Metanephros (tissue), 1 donor: ENCODE results near the gene ZNF816. TPM values are rescaled to one million over a fixed set of nuclear protein-coding genes. Genes with fewer than 3 reads are reported as not detected.

Source experiments
- total RNA-seq: library from RNA; depleted of rRNA; stranded (reverse); fragments of >200 nt; gene quantifications from one replicate; pipeline ENCODE4 v1.2.3, GENCODE V29; 2014

Gene ZNF816
- total RNA-seq: 16.3 TPM

GRCh38 chr19:52962394-52963246 lies at the start of gene ZNF816:
Gene ZNF816, minus strand, starts transcription at chr19:52962881. Its CDS starts 6,792 bp downstream, at chr19:52956089.

DNA sequence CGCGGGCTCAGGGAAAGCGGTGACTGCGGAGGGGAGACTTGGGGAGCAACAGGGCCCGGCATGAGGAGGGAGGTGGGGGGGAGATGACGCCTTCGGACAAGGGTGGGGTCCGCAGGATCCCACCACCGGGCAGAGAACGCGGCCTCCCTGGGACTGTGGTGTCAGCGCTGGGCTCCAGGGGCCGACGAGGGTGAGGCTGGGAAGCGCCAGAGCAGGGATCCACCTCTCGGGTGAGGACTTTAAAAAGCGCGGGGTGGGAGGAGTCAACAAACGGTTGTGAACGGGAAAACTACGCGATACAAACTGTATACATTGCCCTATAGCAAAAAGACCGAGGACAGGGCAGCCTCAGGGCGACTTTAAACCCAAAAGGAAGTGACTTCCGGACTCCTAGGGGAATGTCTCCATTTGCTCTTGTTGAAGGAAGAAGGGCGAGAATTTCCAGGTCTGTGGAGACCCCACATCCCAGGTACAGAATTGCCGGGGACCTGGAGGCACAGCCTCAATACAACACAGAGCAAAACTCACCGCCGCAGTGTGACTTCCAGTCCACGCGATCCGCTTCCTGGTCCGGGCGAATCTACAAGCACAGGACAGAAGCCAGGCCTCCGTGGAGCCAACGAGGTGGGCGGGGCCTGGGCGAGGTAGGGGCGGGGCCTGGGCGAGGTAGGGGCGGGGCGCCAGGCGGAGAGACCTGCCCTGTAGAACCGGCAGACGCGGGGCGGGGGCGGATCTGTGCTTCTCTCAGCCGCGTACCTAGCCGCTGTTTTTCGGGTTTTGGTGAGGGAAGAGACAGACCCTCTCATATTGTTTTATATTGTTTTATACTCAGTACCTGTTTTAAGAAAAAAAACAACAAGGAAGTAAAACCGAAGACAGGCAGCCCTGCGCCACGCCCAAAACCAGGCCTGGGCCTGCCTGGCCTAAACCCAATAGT lies 39.6 kb downstream of the ZNF816 start, which contains the start of gene ZNF888:
Gene ZNF888 (minus strand): TSS at position 588 of the 937 bp plus-strand sequence. CDS start 5,555 bp downstream, outside the sequence.

Other genes starting within 250 kb of the ZNF816 start
- 29.8 TPM for gene ZNF611, start 227.8 kb downstream of the ZNF816 start, total RNA-seq
- 3.6 TPM for gene ZNF600, start 176.1 kb downstream of the ZNF816 start, total RNA-seq
- 19.7 TPM for gene ZNF28, start 141.2 kb downstream of the ZNF816 start, total RNA-seq
- gene ZNF468, start 105.3 kb downstream of the ZNF816 start, total RNA-seq: 36.3 TPM
- 40.1 TPM for gene ZNF320, start 65.2 kb downstream of the ZNF816 start, total RNA-seq
- 15.1 TPM for gene ZNF888, start 39.5 kb downstream of the ZNF816 start, total RNA-seq
- 0.12 TPM for gene ERVV-1, start 51.0 kb upstream of the ZNF816 start, total RNA-seq
- gene ERVV-2, start 81.9 kb upstream of the ZNF816 start, total RNA-seq: 0.06 TPM
- gene ZNF160, start 140.5 kb upstream of the ZNF816 start, total RNA-seq: 62.4 TPM
- gene ZNF415, start 170.0 kb upstream of the ZNF816 start, total RNA-seq: 14.3 TPM
- gene ZNF347, start 196.2 kb upstream of the ZNF816 start, total RNA-seq: 14.8 TPM
- 4.3 TPM for gene ZNF665, start 230.5 kb upstream of the ZNF816 start, total RNA-seq